C4-2B (cell line): ENCODE measurements around the gene SATB1.

Experiments
- CTCF ChIP-seq: fragments of 450-650 bp; conservative IDR thresholded peaks from 2 replicates; pipeline ENCODE4 v1.5.1; 2017; ENCODE audit warnings: mild to moderate bottlenecking
- ZFX ChIP-seq: fragments of 450-650 bp; IDR thresholded peaks from 2 replicates; pipeline ENCODE4 v1.6.1; 2017

- no peak for TF ChIP-seq CTCF
- TF ChIP-seq ZFX = no peak
Measured at GRCh38 chr3:18441551-18441950, 16.4 kb upstream of the SATB1 start.
